ENCODE measurements around the gene UBAP1L. TPM values are rescaled to one million over a fixed set of nuclear protein-coding genes. Genes with fewer than 3 reads are reported as not detected.

UBAP1L gene
- total RNA-seq, 1 experiment from 2014 or later: 3.0 TPM

GRCh38 chr15:65101411-65101890, 13.5 kb downstream of the UBAP1L start:
- H3K27me3 ChIP-seq (ENCODE audit: insufficient read depth, low read length): no peaks in the 10 kb centered on the region
- TF ChIP-seq CTCF (conservative IDR thresholded peaks at IDR 0.05): peak; percentile 94
- no peak overlapping the region for H2BK15ac ChIP-seq (ENCODE audit: low read depth, low read length)
- H3T11ph ChIP-seq (ENCODE audit: low read length): no peak overlapping the region
- no peak overlapping the region for H3K4me2 ChIP-seq (ENCODE audit: insufficient read depth, insufficient read length, low read length)
- no peak overlapping the region for H3K9ac ChIP-seq (ENCODE audit: extremely low read depth, insufficient read length, low read length)
- H3K27ac Mint-ChIP-seq: peak overlapping the region; percentile 16 to 91 (median 34); a peak in 4 of 7 replicates
- no peaks in the 10 kb centered on the region for H3K79me1 ChIP-seq (ENCODE audit: insufficient read depth, low read depth, low read length, poor library complexity, severe bottlenecking)
- H3K4me3 Mint-ChIP-seq: peak overlapping the region in 1 of 2 experiments; percentile 81; a peak in 4 of 5 replicates
- no peak overlapping the region for H4K5ac ChIP-seq (ENCODE audit: insufficient read length, low read depth, low read length)
- H3K14ac ChIP-seq (ENCODE audit: insufficient read depth, low read length): peak overlapping the region; percentile 38; the same call in 1 of the 2 replicates
- no peak overlapping the region for H2AFZ ChIP-seq (ENCODE audit: low read length)
- no peaks in the 10 kb centered on the region for H3K4me1 ChIP-seq (ENCODE audit: insufficient read depth, low read length)
- no peak overlapping the region for H2BK12ac ChIP-seq (ENCODE audit: insufficient read length, low read depth, low read length)
- H3K4ac ChIP-seq (ENCODE audit: low read depth, low read length): no peak overlapping the region
- no peak overlapping the region for H2AK5ac ChIP-seq (ENCODE audit: insufficient read length, low read length)
- WGBS (ENCODE audit: extremely low coverage, insufficient read length, low lambda C conversion rate): no CpG with 5 or more reads among the region's 9 CpGs
- no peak overlapping the region for H3K56ac ChIP-seq (ENCODE audit: insufficient read length, low read depth, low read length)
- no peaks in the 10 kb centered on the region for H3K9me3 Mint-ChIP-seq
- peaks cover 4% of the 10 kb centered on the region in 2 experiments; a peak in 3 of 4 replicates for H3K4me1 Mint-ChIP-seq
- no peak overlapping the region for H4K91ac ChIP-seq (ENCODE audit: insufficient read length, low read depth, low read length)
- no peak overlapping the region for H3K18ac ChIP-seq (ENCODE audit: insufficient read length, low read depth, low read length)
- no peak overlapping the region for H3K27ac ChIP-seq (ENCODE audit: insufficient read length, low read depth, low read length)
- no peaks in the 10 kb centered on the region for H3K79me2 ChIP-seq (ENCODE audit: insufficient read depth, low read length)
- no peak overlapping the region for H2BK20ac ChIP-seq (ENCODE audit: low read depth, low read length, poor library complexity, severe bottlenecking)
- H3K36me3 Mint-ChIP-seq (ENCODE audit: insufficient read depth in 1 of 3, low read depth in 3 of 3): peaks cover 6 to 20% (median 8%) of the 10 kb centered on the region in 3 experiments; a peak in 6 of 7 replicates
- no peaks in the 10 kb centered on the region for H3K27me3 Mint-ChIP-seq (ENCODE audit: low read depth)
- H3K23ac ChIP-seq (ENCODE audit: insufficient read length, low read depth, low read length): no peak overlapping the region
- no peaks in the 10 kb centered on the region for H3K9me3 ChIP-seq (ENCODE audit: control insufficient read depth, low read depth, low read length)
- H3K23me2 ChIP-seq (ENCODE audit: insufficient read length, low read depth, low read length, poor library complexity, severe bottlenecking): peaks cover 3% of the 10 kb centered on the region
- H4K8ac ChIP-seq (replicated peaks; ENCODE audit: insufficient read length, low read depth, low read length): no peak overlapping the region
- H2BK120ac ChIP-seq (ENCODE audit: low read depth, low read length, poor library complexity, severe bottlenecking): no peak overlapping the region
- peak; percentile 87 for DNase-seq
- no peak overlapping the region for H2BK5ac ChIP-seq (ENCODE audit: insufficient read length, low read length)
- H4K20me1 ChIP-seq (ENCODE audit: control insufficient read depth, insufficient read depth, insufficient read length): no peaks in the 10 kb centered on the region

Measured in H9 (cell line).